IPS DF 4.7 (cell line): Measurements from ENCODE around the gene TAS2R46.
"Not testable (repeated sequence)": the region's sequence is repeated elsewhere in the genome, so short reads cannot be mapped to it uniquely, and the experiment has no call there.

Experiments
- DNase-seq: peaks from one replicate; pipeline ENCODE4 v3.0.0-alpha.2; 2013; ENCODE audit warnings: low spot score; ENCODE audit errors: extremely low read depth

Gene TAS2R46

GRCh38 chr12:11039171-11039570, 22.9 kb downstream of the TAS2R46 start:
- DNase-seq: no peak

GRCh38 chr12:11033959-11034358, 28.1 kb downstream of the TAS2R46 start:
- not testable (repeated sequence) for DNase-seq

- no peak for DNase-seq
Observed at GRCh38 chr12:11031307-11031706, 30.8 kb downstream of the TAS2R46 start, which contains the start of gene TAS2R31. TSS of gene TAS2R31 (minus strand) at chr12:11031407. CDS start at chr12:11031335, 72 bp downstream.

GRCh38 chr12:11026118-11026517, 36.0 kb downstream of the TAS2R46 start:
- peak; percentile 30 for DNase-seq

GRCh38 chr12:11023387-11023786, 38.7 kb downstream of the TAS2R46 start:
- no peak for DNase-seq

- no peak for DNase-seq
Observed at GRCh38 chr12:11022520-11022919, 39.6 kb downstream of the TAS2R46 start, which contains the start of gene TAS2R19. TSS of gene TAS2R19 (minus strand) at chr12:11022620. CDS start at chr12:11022571, 49 bp downstream.

GRCh38 chr12:11016937-11017336, 45.2 kb downstream of the TAS2R46 start:
- DNase-seq: no peak

GRCh38 chr12:11015775-11016430, 46.2 kb downstream of the TAS2R46 start:
- no peak for DNase-seq

GRCh38 chr12:11014234-11014633, 47.9 kb downstream of the TAS2R46 start:
- DNase-seq: no peak
